ENCODE results near the gene EPB41L3.

EPB41L3 gene

DNA sequence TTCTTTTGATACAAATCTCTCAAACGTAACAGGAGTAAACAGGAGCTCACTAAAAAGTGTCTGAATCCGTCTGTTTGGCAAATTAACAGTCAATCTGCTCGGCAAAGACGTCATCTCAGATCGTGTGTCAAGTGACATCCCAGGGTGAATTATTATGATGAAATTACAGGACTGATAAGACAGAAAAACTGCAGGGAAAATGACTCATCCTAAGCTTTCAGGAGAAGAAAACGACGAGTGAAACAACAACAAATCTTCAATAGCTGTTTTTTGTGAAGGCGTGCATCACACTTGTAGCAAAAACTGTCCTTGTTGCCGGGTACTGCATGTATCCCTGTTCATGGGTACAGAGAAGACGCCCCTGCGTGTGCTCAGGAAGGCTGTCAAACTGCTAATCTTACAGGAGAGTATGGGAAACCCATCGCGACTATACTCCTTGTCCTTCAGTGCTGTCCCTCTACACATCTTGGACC is 24.9 kb downstream of the EPB41L3 start:
- no peak for ATAC-seq

DNA sequence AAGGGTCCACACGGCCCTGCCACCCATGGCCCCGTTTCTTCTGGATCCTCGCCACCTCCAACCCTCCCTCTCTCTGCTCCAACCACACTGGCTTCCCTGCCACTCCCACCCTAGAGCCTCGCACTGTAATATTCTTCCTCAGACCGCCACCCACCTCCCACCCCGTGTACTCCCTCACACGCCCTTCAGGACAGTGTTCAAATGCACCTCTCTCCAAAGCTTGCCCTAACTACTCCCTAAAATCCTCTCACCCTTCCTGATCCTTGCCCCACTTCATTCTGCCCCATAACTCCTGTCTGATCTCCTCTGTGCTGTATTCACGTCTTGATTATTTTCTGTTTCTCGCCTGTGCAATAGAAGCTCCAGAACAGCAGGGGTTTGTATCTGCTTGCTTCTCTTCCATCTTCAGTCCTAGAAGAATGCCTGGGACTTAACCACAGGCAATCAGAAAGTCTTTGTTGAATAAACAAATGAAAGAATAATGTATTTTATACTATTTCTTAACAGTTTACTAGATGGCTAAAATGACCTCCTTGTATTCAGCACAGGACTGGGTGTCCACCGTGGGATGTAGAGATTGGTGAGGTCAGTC is 25.5 kb downstream of the EPB41L3 start:
- TF ChIP-seq BACH2 (CRISPR knock-in tag; IDR thresholded peaks at IDR 0.05; ENCODE audit: borderline replicate concordance): no peak
- TF ChIP-seq, protein P1, sequence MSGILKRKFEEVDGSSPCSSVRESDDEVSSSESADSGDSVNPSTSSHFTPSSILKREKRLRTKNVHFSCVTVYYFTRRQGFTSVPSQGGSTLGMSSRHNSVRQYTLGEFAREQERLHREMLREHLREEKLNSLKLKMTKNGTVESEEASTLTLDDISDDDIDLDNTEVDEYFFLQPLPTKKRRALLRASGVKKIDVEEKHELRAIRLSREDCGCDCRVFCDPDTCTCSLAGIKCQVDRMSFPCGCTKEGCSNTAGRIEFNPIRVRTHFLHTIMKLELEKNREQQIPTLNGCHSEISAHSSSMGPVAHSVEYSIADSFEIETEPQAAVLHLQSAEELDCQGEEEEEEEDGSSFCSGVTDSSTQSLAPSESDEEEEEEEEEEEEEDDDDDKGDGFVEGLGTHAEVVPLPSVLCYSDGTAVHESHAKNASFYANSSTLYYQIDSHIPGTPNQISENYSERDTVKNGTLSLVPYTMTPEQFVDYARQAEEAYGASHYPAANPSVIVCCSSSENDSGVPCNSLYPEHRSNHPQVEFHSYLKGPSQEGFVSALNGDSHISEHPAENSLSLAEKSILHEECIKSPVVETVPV (CRISPR knock-in tag; IDR thresholded peaks at IDR 0.05): no peak
- no peak for TF ChIP-seq ESRRG (CRISPR knock-in tag; IDR thresholded peaks at IDR 0.05)
- no peak for TF ChIP-seq GLIS3 (CRISPR knock-in tag; IDR thresholded peaks at IDR 0.05)
- TF ChIP-seq, protein P2, sequence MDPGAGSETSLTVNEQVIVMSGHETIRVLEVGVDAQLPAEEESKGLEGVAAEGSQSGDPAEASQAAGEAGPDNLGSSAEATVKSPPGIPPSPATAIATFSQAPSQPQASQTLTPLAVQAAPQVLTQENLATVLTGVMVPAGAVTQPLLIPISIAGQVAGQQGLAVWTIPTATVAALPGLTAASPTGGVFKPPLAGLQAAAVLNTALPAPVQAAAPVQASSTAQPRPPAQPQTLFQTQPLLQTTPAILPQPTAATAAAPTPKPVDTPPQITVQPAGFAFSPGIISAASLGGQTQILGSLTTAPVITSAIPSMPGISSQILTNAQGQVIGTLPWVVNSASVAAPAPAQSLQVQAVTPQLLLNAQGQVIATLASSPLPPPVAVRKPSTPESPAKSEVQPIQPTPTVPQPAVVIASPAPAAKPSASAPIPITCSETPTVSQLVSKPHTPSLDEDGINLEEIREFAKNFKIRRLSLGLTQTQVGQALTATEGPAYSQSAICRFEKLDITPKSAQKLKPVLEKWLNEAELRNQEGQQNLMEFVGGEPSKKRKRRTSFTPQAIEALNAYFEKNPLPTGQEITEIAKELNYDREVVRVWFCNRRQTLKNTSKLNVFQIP (CRISPR knock-in tag; IDR thresholded peaks at IDR 0.05; ENCODE audit: borderline replicate concordance, low read depth): no peak
- no peak for TF ChIP-seq ARNTL (CRISPR knock-in tag; IDR thresholded peaks at IDR 0.05; ENCODE audit: borderline replicate concordance, low read depth)
- no peak for TF ChIP-seq ZC3H10 (CRISPR knock-in tag; IDR thresholded peaks at IDR 0.05)
- TF ChIP-seq RARB (CRISPR knock-in tag; IDR thresholded peaks at IDR 0.05): no peak
- TF ChIP-seq CSDC2 (CRISPR knock-in tag; IDR thresholded peaks at IDR 0.05): no peak
- no peak for TF ChIP-seq ZFP3 (CRISPR knock-in tag; IDR thresholded peaks at IDR 0.05)
- TF ChIP-seq, protein P3, sequence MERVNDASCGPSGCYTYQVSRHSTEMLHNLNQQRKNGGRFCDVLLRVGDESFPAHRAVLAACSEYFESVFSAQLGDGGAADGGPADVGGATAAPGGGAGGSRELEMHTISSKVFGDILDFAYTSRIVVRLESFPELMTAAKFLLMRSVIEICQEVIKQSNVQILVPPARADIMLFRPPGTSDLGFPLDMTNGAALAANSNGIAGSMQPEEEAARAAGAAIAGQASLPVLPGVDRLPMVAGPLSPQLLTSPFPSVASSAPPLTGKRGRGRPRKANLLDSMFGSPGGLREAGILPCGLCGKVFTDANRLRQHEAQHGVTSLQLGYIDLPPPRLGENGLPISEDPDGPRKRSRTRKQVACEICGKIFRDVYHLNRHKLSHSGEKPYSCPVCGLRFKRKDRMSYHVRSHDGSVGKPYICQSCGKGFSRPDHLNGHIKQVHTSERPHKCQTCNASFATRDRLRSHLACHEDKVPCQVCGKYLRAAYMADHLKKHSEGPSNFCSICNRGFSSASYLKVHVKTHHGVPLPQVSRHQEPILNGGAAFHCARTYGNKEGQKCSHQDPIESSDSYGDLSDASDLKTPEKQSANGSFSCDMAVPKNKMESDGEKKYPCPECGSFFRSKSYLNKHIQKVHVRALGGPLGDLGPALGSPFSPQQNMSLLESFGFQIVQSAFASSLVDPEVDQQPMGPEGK (CRISPR knock-in tag; IDR thresholded peaks at IDR 0.05; ENCODE audit: borderline replicate concordance): no peak
- no peak for TF ChIP-seq TCF4 (CRISPR knock-in tag; IDR thresholded peaks at IDR 0.05; ENCODE audit: borderline replicate concordance)
- no peak for TF ChIP-seq ZFP30 (CRISPR knock-in tag; IDR thresholded peaks at IDR 0.05)
- TF ChIP-seq, protein P4, sequence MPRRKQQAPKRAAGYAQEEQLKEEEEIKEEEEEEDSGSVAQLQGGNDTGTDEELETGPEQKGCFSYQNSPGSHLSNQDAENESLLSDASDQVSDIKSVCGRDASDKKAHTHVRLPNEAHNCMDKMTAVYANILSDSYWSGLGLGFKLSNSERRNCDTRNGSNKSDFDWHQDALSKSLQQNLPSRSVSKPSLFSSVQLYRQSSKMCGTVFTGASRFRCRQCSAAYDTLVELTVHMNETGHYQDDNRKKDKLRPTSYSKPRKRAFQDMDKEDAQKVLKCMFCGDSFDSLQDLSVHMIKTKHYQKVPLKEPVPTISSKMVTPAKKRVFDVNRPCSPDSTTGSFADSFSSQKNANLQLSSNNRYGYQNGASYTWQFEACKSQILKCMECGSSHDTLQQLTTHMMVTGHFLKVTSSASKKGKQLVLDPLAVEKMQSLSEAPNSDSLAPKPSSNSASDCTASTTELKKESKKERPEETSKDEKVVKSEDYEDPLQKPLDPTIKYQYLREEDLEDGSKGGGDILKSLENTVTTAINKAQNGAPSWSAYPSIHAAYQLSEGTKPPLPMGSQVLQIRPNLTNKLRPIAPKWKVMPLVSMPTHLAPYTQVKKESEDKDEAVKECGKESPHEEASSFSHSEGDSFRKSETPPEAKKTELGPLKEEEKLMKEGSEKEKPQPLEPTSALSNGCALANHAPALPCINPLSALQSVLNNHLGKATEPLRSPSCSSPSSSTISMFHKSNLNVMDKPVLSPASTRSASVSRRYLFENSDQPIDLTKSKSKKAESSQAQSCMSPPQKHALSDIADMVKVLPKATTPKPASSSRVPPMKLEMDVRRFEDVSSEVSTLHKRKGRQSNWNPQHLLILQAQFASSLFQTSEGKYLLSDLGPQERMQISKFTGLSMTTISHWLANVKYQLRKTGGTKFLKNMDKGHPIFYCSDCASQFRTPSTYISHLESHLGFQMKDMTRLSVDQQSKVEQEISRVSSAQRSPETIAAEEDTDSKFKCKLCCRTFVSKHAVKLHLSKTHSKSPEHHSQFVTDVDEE (CRISPR knock-in tag; IDR thresholded peaks at IDR 0.05): no peak
- no peak for TF ChIP-seq SNAI2 (CRISPR knock-in tag; IDR thresholded peaks at IDR 0.05)
- TF ChIP-seq, protein P5, sequence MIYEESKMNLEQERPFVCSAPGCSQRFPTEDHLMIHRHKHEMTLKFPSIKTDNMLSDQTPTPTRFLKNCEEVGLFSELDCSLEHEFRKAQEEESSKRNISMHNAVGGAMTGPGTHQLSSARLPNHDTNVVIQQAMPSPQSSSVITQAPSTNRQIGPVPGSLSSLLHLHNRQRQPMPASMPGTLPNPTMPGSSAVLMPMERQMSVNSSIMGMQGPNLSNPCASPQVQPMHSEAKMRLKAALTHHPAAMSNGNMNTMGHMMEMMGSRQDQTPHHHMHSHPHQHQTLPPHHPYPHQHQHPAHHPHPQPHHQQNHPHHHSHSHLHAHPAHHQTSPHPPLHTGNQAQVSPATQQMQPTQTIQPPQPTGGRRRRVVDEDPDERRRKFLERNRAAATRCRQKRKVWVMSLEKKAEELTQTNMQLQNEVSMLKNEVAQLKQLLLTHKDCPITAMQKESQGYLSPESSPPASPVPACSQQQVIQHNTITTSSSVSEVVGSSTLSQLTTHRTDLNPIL (CRISPR knock-in tag; IDR thresholded peaks at IDR 0.05; ENCODE audit: low read depth): no peak
- TF ChIP-seq OSR1 (CRISPR knock-in tag; IDR thresholded peaks at IDR 0.05): no peak
- no peak for TF ChIP-seq ZNF70 (CRISPR knock-in tag; IDR thresholded peaks at IDR 0.05)
- TF ChIP-seq ZNF565 (CRISPR knock-in tag; conservative IDR thresholded peaks at IDR 0.05; ENCODE audit: low read depth): no peak
- TF ChIP-seq PPARA (CRISPR knock-in tag; IDR thresholded peaks at IDR 0.05; ENCODE audit: borderline replicate concordance): no peak
- ATAC-seq: no peak

More for the DNA sequence above, 24.9 kb downstream of the EPB41L3 start:
- TF ChIP-seq, protein P1 (CRISPR knock-in tag; IDR thresholded peaks at IDR 0.05): no peak
- TF ChIP-seq ZNF8 (CRISPR knock-in tag; IDR thresholded peaks at IDR 0.05) (no peak), RARB (CRISPR knock-in tag; IDR thresholded peaks at IDR 0.05) (no peak), TCF4 (CRISPR knock-in tag; IDR thresholded peaks at IDR 0.05; ENCODE audit: borderline replicate concordance) (no peak), PPARA (CRISPR knock-in tag; IDR thresholded peaks at IDR 0.05; ENCODE audit: borderline replicate concordance) (no peak), OSR1 (CRISPR knock-in tag; IDR thresholded peaks at IDR 0.05) (no peak)
- TF ChIP-seq, protein P3 (CRISPR knock-in tag; IDR thresholded peaks at IDR 0.05; ENCODE audit: borderline replicate concordance): no peak
